Activated CD8-positive, alpha-beta T cell treated with anti-CD3 and anti-CD28 coated beads, Interleukin-2, amount 10 ng/mL, durations not matched to agents 7 days and 5 days (primary cell): ENCODE results near the gene PSRC1. TPM values are rescaled to one million over a fixed set of nuclear protein-coding genes. Genes with fewer than 3 reads are reported as not detected.
A peak's percentile ranks its signal among the peaks of the same experiment; 100 is the strongest.

ENCODE experiments used
- ATAC-seq: fragments of 150-1000 bp; cut with Tn5 transposase; one replicate; pipeline ENCODE4 v1.10.0; 2021; ENCODE audit warnings: moderate library complexity
- CTCF ChIA-PET: fragments of 350-600 bp; sonication (Branson Sonifier 250); formaldehyde crosslinking; loops from one replicate; lab custom pipeline; 2021; ENCODE audit warnings: antibody characterized with exemption; lab: Charles Lee
- POLR2A ChIA-PET: fragments of 350-600 bp; sonication (Branson Sonifier 250); formaldehyde crosslinking; loops from one replicate; lab custom pipeline; 2021; ENCODE audit warnings: antibody characterized with exemption; lab: Charles Lee
- DNase-seq: peaks from one replicate; pipeline ENCODE4 v3.0.0-alpha.2; 2020
- H3K27ac Mint-ChIP-seq: one replicate; pipeline ENCODE4 v1.8.0; 2021; ENCODE audit warnings: mild to moderate bottlenecking, mixed read lengths
- H3K27me3 Mint-ChIP-seq: one replicate; pipeline ENCODE4 v1.8.0; 2021; ENCODE audit warnings: low read depth, mixed read lengths
- H3K36me3 Mint-ChIP-seq: one replicate; pipeline ENCODE4 v1.8.0; 2021; ENCODE audit warnings: low read depth, mixed read lengths
- H3K4me1 Mint-ChIP-seq: one replicate; pipeline ENCODE4 v1.8.0; 2021; ENCODE audit warnings: low read depth, mixed read lengths
- H3K4me3 Mint-ChIP-seq: one replicate; pipeline ENCODE4 v1.8.0; 2021; ENCODE audit warnings: mild to moderate bottlenecking, mixed read lengths
- H3K9me3 Mint-ChIP-seq: one replicate; pipeline ENCODE4 v1.8.0; 2022; ENCODE audit warnings: mixed read lengths; ENCODE audit not compliant: insufficient read depth
- total RNA-seq, 2 experiments: library from RNA; stranded (reverse); gene quantifications; one replicate each; pipeline ENCODE4 v1.2.3, GENCODE V29; 2021

Gene PSRC1
- total RNA-seq, 2 experiments from 2014 or later = 38.2 to 40.7 TPM

DNA sequence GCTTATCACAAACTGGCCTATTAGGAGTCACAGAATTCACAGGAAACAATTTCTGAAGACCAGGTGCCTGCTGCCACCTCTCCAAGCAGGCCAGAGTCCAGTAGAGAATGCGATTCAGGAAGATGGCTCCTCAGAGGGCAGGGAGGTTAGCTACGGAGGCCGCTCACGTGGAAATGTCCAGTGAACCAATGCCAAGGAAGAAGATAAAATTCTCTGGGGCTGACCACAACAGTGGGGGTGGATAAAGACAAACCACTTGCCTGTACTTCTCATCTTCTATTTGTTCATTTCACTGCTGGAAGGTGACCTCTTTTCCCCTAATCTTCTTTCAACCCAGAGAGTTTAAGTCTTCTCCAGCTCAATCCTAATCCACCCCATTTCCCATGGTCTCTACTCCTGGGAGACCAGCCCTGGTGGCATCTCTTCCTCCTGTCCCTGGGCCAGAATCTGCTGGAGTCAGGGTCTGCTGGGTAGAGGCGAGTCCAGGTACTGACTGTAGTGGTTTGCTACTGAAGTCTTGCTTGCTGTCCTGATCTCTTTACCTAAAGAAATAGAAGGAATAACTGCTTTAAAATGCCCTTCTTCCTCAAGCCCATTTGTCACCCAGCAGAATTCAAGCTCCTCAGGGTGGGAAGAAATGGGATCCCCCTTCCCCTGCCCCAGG is 3.2 kb downstream of the PSRC1 start:
- H3K27me3 Mint-ChIP-seq = no peaks in the 10 kb centered on the region
- H3K36me3 Mint-ChIP-seq = peaks cover 25% of the 10 kb centered on the region
- no peak for DNase-seq
- ChIA-PET POLR2A (no interaction called here), CTCF (interaction anchor here (1.4 to 5.4 kb wide), 3 partner anchors 16 to 252 kb away, joined by 3 to 166 read pairs (median 41); partner anchors contain the start of gene SORT1)
- H3K9me3 Mint-ChIP-seq = no peaks in the 10 kb centered on the region
- no peak overlapping the region for H3K27ac Mint-ChIP-seq
- peaks cover 46% of the 10 kb centered on the region for H3K4me1 Mint-ChIP-seq
- ATAC-seq = no peak
- no peak overlapping the region for H3K4me3 Mint-ChIP-seq

DNA sequence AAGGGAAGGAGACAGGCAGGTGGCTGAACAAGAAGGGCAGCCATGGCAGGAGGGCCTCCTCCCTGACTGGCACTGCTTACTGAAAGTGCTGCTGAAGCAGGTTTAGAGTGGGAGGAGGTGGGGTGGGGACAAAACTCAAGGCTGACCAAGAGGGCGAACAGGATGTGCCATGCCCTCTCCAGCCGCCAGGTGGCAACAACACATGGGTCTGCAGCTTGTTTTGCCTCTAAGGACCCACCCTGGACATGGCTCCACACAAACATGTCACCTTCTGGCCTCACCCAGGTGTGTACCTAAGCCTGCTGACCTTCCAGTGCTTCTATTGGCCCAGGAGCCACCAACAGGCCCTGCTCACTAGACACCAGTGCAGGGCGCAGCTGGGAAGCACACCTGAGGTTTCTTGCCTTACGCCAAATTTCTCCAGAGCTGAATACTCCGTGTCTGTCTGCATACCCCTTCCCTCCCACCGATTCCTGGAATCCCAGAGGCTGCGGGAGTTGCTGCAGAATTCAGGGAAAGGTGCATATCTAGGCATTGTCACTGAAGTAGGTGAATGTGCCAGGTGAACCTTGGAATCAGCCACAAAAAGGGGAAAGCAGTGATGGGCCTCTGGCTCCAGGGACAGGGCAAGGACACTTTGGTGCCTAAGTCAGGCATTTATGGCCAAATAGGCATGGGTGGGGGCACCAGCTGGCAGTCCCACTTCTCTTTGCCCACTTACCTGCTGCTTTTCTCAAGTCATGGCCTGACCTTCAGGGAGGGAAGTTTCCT is 5.3 kb downstream of the PSRC1 start:
- H3K27ac Mint-ChIP-seq = peak overlapping the region; percentile 54

DNA sequence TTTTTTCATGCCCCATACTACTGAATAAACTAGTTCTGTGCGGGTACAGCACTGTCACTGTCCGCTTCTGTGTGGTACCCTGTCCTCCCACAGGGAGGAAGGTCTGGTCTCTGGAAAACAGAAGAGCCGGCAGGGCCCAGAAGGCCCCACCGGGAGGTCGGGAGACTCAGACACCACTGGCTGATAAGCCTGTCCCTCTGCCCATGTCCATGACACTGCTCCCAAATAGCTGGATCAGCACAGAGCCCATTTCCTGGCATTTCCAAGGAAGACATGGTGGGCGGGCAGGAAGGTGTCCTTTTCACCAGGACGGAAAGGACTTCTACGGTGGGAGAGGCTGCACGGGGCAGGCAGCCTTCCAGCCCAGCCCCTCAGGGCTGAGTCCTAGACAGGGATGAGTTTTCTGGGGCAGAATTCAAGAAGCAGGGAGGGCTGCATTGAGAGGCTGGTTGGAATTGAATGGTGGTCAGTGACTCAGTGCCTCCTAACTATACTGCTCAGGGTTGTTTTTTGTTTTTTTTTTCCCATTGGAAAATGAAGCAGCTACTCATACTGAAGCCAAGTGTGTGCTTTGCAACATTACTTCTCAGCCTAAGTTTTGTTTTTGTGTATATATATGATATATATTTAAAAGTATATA is 7.1 kb downstream of the PSRC1 start:
- Mint-ChIP-seq H3K27me3 (no peaks in the 10 kb centered on the region), H3K27ac (no peak overlapping the region), H3K36me3 (peaks cover 12% of the 10 kb centered on the region), H3K4me3 (no peak overlapping the region), H3K4me1 (peaks cover 31% of the 10 kb centered on the region), H3K9me3 (no peaks in the 10 kb centered on the region)
- POLR2A ChIA-PET = no interaction called here
- ATAC-seq (no peak), DNase-seq (no peak)
- CTCF ChIA-PET = interaction anchor here (1.3 to 5.4 kb wide), 5 partner anchors 8 to 256 kb away, joined by 4 to 166 read pairs (median 7); partner anchors contain the start of gene SORT1

More for the DNA sequence above, 5.3 kb downstream of the PSRC1 start:
- CTCF ChIA-PET = interaction anchor here (0.6 to 5.4 kb wide), 21 partner anchors 9 to 255 kb away, joined by 3 to 166 read pairs (median 4); partner anchors contain the start of genes CYB561D1 and SORT1
- Mint-ChIP-seq H3K36me3 (peaks cover 23% of the 10 kb centered on the region), H3K4me1 (peaks cover 45% of the 10 kb centered on the region), H3K9me3 (no peaks in the 10 kb centered on the region), H3K27me3 (no peaks in the 10 kb centered on the region), H3K4me3 (no peak overlapping the region)
- peak; percentile 79 for ATAC-seq
- POLR2A ChIA-PET = interaction anchor here (1.0 to 1.4 kb wide), 2 partner anchors 120 to 121 kb away, joined by 3 to 5 read pairs; partner anchors contain the start of gene SORT1
- DNase-seq = peak; percentile 79

DNA sequence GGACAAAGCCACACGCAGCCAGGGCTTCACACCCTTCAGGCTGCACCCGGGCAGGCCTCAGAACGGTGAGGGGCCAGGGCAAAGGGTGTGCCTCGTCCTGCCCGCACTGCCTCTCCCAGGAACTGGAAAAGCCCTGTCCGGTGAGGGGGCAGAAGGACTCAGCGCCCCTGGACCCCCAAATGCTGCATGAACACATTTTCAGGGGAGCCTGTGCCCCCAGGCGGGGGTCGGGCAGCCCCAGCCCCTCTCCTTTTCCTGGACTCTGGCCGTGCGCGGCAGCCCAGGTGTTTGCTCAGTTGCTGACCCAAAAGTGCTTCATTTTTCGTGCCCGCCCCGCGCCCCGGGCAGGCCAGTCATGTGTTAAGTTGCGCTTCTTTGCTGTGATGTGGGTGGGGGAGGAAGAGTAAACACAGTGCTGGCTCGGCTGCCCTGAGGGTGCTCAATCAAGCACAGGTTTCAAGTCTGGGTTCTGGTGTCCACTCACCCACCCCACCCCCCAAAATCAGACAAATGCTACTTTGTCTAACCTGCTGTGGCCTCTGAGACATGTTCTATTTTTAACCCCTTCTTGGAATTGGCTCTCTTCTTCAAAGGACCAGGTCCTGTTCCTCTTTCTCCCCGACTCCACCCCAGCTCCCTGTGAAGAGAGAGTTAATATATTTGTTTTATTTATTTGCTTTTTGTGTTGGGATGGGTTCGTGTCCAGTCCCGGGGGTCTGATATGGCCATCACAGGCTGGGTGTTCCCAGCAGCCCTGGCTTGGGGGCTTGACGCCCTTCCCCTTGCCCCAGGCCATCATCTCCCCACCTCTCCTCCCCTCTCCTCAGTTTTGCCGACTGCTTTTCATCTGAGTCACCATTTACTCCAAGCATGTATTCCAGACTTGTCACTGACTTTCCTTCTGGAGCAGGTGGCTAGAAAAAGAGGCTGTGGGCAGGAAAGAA is 8.1 kb downstream of the PSRC1 start:
- DNase-seq = no peak
- no peaks in the 10 kb centered on the region for H3K27me3 Mint-ChIP-seq
- ChIA-PET CTCF (interaction anchor here (5.4 kb wide), 1 partner anchor 124 kb away, joined by 166 read pairs; the partner anchor contains the start of gene SORT1), POLR2A (no interaction called here)
- H3K36me3 Mint-ChIP-seq = peaks cover 9% of the 10 kb centered on the region
- no peak overlapping the region for H3K27ac Mint-ChIP-seq
- H3K9me3 Mint-ChIP-seq = no peaks in the 10 kb centered on the region
- H3K4me3 Mint-ChIP-seq = no peak overlapping the region
- no peak for ATAC-seq
- peaks cover 29% of the 10 kb centered on the region for H3K4me1 Mint-ChIP-seq

DNA sequence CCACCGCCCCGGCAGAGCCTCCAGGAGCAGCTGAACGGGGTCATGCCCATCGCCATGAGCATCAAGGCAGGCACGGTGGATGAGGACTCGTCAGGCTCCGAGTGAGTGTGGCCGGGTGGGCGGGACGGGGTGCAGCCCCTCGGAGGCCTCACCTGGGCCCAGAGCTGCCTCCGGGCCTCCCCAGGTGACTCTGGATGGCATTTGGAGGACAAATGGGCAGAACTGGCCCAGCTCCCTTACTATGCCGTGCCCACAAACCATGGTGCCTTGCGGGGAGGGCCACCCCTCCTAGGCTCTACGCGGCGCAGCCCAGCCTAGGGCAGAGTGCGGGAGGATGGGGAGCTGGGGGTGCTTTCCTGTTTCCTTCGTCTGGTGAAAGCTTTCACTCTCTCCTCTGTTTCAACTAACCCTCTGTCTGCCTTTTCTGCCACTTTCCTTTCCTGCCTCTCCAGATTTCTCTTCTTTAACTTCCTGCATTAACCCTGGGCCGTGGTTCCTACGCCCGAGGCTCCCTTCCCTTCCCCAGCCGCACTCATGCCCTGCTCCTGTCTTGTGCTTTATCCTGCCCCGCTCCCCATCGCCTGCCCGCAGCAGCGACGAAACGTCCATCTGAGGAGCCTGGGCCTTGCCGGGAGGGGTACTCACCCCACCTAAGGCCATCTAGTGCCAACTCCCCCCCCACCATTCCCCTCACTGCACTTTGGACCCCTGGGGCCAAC is 9.2 kb downstream of the PSRC1 start:
- H3K36me3 Mint-ChIP-seq = peaks cover 4% of the 10 kb centered on the region
- no peaks in the 10 kb centered on the region for H3K9me3 Mint-ChIP-seq
- peak overlapping the region; percentile 22 for H3K4me3 Mint-ChIP-seq
- ATAC-seq = no peak
- CTCF ChIA-PET = interaction anchor here (0.6 kb wide), 1 partner anchor 126 kb away, joined by 3 read pairs; no protein-coding TSS in a partner anchor
- no peaks in the 10 kb centered on the region for H3K27me3 Mint-ChIP-seq
- H3K4me1 Mint-ChIP-seq = peaks cover 28% of the 10 kb centered on the region
- DNase-seq = no peak
- H3K27ac Mint-ChIP-seq = peak overlapping the region; percentile 68
- POLR2A ChIA-PET = interaction anchor here (1.0 kb wide), 1 partner anchor 9 kb away, joined by 3 read pairs; the partner anchor contains the start of gene PSRC1

DNA sequence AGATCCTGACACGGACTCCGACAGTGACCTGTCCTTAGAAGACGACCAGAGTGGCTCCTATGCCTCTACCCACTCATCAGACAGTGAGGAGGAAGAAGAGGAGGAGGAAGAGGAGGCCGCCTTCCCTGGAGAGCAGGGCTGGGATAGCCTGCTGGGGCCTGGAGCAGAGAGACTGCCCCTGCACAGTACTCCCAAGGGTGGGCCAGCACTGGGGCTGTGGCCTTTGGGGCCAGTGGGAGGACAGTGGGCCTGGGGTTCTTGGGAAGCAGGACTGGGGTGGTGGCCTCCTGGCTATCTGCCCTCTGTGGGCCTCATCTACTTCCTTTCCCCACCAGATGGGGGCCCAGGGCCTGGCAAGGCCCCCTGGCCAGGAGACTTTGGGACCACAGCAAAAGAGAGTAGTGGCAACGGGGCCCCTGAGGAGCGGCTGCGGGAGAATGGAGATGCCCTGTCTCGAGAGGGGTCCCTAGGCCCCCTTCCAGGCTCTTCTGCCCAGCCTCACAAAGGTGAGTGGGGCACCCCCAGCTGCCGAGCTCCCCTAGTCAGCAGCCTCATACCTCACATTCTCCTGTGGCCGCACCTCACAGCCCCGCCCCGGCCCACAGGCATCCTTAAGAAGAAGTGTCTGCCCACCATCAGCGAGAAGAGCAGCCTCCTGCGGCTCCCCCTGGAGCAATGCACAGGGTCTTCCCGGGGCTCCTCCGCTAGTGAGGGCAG is 10.0 kb downstream of the PSRC1 start:
- no peak for DNase-seq
- Mint-ChIP-seq H3K27me3 (no peaks in the 10 kb centered on the region), H3K36me3 (no peaks in the 10 kb centered on the region), H3K9me3 (no peaks in the 10 kb centered on the region), H3K4me3 (no peak overlapping the region), H3K4me1 (peaks cover 25% of the 10 kb centered on the region), H3K27ac (no peak overlapping the region)
- POLR2A ChIA-PET = interaction anchor here (1.0 kb wide), 1 partner anchor 10 kb away, joined by 3 read pairs; the partner anchor contains the start of gene PSRC1
- no peak for ATAC-seq
- CTCF ChIA-PET = no interaction called here

DNA sequence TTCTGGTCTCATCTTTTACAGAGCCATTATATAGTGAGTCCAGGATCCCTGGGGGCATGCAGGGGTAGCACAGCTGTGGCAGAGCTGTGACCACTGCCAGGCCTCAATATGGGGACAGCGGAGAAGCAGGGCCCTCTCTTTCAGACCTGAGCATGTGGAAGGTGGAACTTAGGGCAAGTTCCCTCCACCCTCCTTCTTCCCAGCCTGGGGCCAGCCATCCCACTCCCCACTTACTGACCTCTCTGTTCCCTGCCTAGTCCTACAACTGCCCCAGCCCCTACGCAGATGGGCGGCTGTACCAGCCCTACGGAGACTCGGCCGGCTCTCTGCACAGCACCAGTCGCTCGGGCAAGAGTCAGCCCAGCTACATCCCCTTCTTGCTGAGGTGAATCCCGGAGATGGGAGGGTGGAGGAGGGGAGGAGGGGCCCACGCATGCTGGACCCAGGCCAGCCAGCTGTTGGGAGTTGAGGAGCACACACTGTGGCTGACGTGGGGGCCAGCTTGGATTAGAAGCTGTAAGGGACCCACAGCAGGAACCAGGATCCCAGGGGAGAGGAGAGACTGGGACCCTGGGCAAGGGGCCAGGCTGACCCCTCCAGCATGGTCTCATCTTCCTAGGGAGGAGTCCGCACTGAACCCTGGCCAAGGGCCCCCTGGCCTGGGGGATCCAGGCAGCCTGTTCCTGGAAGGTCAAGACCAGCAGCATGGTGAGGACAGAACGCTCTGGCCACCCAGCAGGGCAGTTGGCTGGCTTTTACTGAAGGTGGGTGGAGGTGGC is 10.7 kb downstream of the PSRC1 start:
- ATAC-seq (no peak), DNase-seq (no peak)
- Mint-ChIP-seq H3K27ac (no peak overlapping the region), H3K9me3 (no peaks in the 10 kb centered on the region), H3K36me3 (no peaks in the 10 kb centered on the region), H3K27me3 (no peaks in the 10 kb centered on the region), H3K4me1 (peaks cover 21% of the 10 kb centered on the region), H3K4me3 (no peak overlapping the region)
- POLR2A ChIA-PET = no interaction called here
- CTCF ChIA-PET = no interaction called here

DNA sequence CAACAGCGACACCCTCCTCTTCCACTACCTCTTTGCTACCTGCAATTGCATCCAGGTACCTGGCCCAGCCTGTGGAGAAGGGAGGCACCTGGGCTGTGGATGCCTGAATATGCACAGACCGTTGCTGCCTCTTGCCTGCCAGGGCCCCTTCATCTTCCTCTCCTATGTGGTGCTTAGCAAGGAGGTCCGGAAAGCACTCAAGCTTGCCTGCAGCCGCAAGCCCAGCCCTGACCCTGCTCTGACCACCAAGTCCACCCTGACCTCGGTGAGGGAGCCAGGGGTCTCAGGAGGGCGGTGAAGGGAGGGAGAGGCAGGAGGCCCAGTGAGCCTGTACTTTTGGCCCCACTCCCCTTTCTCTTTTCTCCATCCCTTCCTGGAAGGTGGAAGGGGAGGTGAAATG is 11.5 kb downstream of the PSRC1 start:
- H3K9me3 Mint-ChIP-seq = no peaks in the 10 kb centered on the region
- no peak for ATAC-seq
- ChIA-PET CTCF (no interaction called here), POLR2A (no interaction called here)
- no peaks in the 10 kb centered on the region for H3K27me3 Mint-ChIP-seq
- H3K4me1 Mint-ChIP-seq = peaks cover 21% of the 10 kb centered on the region
- no peak overlapping the region for H3K4me3 Mint-ChIP-seq
- no peaks in the 10 kb centered on the region for H3K36me3 Mint-ChIP-seq
- no peak overlapping the region for H3K27ac Mint-ChIP-seq
- no peak for DNase-seq

DNA sequence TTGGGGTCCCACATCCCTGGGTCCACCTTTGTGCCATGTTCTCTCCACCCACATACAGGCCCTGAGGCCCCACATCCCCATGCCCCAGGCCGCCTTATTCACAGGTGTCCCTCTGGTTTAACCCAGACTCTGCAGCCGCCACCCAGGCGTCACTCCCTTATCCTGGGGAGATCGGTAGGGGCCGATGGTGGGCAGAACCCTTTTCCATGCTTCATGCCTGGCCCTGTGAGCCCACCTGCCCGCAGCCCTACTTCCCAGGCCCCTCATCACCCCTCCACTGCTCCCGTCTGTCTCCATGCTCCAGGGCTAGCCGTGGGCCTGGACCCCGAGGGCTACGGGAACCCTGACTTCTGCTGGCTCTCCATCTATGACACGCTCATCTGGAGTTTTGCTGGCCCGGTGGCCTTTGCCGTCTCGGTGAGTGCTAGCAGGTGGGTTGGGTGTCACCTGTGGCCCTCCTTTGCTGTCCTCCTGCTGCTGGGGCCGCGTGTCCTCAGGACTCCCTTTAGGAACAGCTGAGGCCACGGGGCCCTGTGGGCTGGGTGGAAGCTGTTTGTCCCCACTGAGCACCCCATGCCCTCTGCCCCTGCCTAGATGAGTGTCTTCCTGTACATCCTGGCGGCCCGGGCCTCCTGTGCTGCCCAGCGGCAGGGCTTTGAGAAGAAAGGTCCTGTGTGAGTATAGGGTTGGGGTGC is 12.2 kb downstream of the PSRC1 start:
- Mint-ChIP-seq H3K4me3 (no peak overlapping the region), H3K9me3 (no peaks in the 10 kb centered on the region), H3K27me3 (no peaks in the 10 kb centered on the region), H3K4me1 (peaks cover 21% of the 10 kb centered on the region), H3K36me3 (no peaks in the 10 kb centered on the region), H3K27ac (no peak overlapping the region)
- no peak for DNase-seq
- ATAC-seq = no peak
- POLR2A ChIA-PET = no interaction called here
- CTCF ChIA-PET = no interaction called here
